ENCODE results near the gene MCHR1.
"Not testable (repeated sequence)": the region's sequence is repeated elsewhere in the genome, so short reads cannot be mapped to it uniquely, and the experiment has no call there.

MCHR1 gene

DNA sequence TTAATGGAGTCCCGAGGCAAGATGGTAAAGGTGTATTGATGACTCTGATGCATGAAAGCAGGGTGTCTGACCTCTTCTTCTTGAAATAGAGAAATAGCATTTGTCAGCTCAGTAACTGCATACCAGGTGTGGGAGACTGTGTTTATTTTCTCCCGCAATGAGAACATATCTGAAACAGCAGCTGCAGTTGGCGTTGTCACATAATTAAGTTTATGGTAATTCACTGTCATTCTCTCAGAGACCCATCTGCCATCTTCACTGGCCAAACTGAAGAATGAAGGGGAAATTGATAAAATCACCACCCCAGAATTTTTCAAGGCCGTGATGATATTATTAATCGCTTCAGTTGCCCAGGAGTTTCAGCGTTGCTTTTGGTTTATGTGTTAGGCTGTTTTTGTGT lies 20.1 kb upstream of the MCHR1 start:
- DNase-seq = no peak

DNA sequence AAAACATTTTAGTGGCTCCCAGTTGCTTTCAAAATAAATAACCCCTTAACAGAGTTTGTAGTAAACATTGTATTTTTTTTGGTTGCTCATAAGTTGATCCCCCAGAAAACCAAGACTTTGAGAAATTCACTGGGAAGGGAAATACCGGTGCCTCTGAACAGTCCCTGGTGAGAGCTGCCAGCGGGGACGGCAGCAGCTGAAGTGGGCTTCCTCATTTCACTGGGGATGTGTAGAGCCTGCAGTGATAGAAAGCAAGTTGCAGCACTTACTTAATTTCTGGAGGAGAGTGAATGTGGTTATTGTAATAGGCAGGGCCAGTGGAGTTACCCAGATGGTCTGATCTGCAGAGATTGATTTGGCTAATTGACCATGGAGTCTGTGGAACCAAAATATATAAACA lies 18.6 kb upstream of the MCHR1 start:
- DNase-seq = no peak

DNA sequence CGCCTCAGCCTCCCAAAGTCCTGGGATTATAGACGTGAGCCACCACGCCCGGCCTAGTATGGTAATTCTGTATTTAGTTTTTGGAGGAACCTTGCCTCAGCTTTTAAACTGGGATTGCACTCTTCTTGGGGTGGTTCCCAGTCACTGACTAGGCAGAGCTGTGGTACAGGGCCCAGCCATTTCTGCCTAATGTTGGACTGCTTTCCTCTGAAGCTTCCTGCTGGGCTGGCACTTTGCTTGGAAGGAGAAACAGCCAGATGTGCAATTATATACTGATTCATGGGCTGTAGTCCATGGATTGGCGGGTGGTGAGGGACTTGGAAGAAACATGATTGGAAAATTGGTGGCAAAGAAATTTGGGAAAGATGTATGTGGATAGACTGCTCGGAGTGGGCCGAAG lies 17.6 kb upstream of the MCHR1 start:
- no peak for DNase-seq

DNA sequence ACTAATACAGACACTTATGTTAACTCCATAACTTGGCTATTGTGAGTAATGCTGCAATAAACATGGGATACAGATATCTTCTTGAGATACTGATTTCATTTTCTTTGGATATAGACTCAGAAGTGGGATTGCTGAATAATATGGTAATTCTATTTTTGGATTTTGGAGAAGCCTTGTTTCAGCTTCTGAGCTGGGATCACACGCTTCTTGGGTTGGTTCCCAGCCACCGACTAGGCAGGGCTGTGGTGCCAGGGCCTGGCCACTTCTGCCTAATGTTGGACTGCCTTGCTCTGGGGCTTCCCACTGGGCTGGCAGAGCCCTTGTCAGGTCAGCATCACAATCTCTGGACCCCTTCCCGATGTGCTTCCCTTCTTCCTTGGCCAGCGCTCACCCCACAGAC lies 14.0 kb upstream of the MCHR1 start:
- no peak for DNase-seq

DNA sequence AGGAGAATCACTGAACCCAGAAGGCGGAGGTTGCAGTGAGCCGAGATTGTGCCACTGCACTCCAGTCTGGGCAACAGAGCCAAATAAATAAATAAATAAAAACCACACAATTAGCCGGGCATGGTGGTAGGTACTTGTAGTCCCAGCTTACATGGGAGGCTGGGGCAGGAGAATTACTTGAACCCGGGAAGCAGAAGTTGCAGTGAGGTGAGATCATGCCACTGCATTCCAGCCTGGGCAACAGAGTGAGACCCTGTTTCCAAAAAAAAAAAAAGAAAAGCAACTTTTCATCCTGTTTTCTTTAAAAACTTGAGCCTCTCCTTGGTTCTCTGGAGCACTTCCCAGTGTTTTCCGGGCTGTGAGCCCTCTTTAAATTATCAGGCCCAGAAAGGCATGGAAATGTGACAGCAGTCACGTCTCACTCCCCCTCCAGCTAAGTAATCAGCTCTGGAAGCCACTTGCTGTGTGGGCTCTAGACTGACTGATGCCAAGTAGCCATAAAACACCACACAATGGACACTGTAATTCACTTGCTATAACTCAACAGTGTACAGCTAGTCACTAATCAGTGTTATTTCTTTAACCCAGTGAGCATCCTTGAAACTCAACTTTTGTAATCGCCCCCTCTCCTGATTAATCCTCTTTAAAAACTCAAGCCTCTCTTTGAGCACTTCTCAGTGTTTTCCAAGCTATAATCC lies 13.0 kb upstream of the MCHR1 start:
- DNase-seq = no peak

DNA sequence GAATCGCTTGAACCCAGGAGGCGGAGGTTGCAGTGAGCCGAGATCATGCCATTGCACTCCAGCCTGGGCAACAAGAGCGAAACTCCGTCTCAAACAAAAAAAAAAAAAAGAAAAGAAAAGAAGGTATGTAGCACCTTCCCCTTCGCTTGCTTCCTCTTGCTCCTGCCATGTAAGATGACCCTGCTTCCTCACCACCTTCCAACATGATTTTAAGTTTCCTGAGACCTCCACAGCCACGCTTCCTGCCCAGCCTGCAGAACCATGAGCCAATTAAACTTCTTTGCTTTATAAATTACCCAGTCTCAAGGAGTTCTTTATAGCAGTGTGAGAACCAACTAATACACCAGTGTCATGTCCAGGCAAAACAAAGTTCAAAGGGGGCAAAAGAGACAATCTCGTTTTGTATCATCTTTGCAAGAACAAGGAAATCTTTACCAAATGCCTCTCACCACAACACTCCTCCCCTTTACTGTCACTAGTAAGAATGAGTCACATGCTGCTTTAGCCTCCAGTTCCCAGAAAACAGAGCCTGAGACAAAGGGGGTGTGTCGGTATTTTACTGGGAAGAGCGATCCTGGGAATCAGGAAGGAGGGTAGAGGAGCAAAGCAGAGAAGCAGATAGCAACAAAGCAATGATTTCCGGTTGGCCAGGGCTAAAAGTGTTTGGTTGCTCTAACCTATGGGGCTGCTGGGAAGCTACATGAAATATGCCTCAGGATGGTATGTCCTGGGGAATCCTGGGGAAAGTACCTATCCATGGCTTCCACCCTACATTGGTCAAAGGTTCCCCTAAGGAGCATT lies 10.5 kb upstream of the MCHR1 start:
- no peak for DNase-seq

DNA sequence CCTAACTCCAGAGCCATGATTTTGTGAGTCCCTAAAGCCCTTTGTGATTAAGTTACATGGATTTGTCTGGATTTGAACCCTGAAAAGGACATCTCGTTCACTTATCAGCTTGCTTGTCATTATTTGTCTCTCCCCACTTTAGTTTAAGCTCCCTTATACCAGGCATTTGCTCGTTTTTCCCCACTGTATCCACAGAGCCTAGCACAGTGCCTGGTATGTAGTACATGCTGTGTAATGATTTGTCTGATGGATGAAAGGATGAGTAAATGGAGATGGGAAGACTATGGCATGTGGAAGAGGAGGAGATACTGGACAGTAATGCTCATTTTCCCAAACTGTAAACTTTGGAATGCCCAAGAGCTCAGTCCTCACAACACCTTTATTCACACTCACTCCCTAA lies 9.2 kb upstream of the MCHR1 start:
- no peak for DNase-seq

DNA sequence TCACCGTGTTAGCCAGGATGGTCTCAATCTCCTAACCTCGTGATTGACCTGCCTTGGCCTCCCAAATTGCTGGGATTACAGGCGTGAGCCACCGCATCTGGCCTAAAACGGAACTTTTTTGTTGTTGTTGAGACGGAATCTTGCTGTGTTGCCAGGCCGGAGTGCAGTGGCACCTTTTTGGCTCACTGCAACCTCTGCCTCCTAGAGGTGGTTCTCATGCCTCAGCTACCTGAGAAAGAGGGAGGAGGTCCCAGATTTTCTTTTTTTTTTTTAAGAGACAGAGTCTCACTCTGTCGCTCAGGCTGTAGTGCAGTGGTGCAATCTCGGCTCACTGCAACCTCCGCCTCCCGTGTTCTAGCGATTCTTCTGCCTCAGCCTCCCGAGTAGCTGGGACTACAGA lies 7.9 kb upstream of the MCHR1 start:
- DNase-seq = no peak

DNA sequence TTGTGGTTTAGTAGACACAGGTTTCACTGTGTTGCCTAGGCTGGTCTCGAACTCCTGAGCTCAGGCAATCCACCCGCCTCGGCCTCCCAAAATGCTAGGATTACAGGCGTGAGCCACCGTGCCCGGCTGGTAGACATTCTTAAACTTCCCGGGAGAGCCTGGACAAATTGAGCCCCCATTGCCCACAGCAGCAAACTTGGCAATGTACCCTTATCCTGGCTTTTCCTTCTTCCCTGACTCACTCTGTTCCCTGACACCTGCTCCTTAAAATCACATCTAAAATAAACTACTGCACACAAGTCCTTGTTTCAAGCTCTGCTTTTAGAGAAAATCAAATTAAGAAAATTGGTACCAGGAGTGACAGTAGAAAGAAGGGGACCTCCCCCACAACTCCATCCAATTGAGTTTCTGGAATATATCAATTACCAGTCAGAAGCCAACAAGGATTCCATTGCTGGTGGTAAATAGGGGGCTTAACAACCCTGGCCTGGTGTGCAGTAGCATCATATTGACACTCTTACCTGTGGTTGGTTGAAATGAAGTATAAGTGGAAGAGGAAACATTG lies 7.4 kb upstream of the MCHR1 start:
- DNase-seq = no peak

DNA sequence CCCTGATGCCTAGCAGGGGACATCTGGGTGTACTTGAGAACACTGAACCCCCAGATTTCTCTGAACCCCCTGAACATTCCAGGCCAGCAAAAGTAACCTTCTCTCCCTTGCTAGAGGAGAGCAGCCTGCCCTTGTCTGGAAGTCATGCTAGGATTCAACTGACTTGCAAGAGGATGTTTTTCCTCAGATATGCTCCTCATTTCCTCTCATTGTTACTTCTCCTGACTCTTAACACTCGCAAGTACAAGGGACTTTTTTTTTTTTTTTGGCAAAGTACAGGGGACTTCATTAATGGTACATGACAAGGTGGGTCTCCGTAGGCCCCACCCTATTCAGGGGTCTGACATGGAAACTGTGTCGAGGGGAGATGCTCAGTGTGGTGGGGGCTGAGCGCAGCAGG lies 6.3 kb upstream of the MCHR1 start:
- no peak for DNase-seq

DNA sequence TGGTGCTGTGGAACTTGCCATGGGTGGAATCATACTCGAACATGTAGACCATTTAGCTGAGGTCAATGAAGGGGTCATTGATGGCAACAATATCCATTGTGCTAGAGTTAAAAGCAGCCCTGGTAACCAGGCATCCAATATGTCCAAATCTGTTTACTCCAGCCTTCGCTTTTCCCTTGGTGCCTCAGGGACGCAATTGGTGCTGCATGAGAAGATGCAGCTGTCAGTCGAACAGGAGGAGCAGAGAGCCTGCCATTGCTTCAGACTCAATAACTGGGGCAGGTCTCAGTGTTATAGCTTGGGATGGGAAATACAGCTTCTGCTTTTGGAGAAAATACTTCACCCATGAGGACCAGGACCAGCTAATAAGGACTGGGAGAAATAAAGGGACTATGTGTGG lies 5.0 kb upstream of the MCHR1 start:
- no peak for DNase-seq

DNA sequence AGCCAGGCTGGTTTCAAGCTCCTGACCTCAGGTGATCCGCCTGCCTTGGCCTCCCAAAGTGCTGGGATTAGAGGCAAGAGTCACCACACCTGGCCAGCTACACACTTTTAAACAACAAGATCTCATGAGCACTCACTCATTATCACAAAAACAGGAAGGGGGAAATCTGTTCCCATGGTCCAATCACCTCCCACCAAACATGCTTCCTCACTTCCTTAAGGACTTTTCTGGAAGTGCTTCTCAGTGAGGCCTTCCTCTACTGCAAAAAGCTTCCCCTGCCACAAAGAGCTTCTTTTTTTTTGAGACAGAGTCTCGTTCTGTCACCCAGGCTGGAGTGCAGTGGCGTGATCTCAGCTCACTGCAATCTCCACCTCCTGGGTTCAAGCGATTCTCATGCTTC lies 3.1 kb upstream of the MCHR1 start:
- DNase-seq = not testable (repeated sequence)

DNA sequence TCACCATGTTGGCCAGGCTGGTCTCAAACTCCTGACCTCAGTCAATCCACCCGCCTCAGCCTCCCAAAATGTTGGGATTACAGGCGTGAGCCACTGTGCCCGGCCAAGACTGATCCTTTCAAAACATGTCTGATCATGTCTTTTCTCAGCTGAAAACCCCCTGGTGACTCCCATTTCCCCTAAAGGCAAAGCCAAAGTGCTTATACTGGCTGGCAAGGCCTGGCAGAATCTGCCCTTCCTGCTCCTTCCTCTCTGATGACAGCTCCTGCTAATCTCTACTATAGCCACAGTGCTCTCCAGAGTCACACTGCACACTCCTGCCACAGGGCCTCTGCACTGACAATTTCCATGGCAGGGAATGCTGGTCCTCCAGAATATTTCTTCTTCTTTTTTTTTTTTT lies 2.6 kb upstream of the MCHR1 start:
- no peak for DNase-seq

DNA sequence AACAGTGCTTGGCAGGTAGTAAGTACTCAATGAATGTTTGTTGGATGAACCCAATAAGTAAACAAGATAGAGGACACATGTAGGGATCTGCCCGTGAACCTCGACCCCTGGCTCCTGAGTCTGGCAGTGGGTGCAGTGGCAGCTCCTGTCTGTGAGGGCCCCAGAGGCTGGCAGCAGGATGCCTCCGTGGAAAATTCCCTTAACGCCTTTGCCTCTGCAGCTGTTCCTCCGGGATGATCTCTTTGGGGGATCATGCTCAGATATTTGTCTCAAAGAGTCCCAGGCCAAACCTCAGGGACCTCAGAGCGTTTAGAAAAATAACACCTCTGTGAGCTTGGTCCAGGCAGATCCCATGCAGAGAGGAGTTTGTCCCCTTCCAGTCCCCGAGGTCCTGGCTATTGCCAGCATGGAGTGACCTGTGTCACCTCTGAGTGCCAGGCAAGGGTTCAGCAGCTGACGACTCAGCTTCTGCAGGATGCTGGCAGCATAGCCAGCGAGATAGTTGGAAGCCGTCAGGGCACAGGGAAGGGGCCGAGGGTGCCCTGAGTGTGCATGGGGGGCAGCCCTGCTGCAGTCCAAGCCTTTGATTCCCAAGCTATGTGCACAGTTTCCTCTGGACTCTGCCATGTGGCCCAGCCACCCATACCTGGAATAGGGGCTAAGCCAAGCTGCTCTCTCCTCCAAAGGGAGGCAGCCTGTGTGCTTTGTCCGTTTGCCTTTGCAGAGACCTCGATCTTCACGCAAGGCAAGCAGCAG lies 613 bp upstream of the MCHR1 start:
- DNase-seq = no peak

DNA sequence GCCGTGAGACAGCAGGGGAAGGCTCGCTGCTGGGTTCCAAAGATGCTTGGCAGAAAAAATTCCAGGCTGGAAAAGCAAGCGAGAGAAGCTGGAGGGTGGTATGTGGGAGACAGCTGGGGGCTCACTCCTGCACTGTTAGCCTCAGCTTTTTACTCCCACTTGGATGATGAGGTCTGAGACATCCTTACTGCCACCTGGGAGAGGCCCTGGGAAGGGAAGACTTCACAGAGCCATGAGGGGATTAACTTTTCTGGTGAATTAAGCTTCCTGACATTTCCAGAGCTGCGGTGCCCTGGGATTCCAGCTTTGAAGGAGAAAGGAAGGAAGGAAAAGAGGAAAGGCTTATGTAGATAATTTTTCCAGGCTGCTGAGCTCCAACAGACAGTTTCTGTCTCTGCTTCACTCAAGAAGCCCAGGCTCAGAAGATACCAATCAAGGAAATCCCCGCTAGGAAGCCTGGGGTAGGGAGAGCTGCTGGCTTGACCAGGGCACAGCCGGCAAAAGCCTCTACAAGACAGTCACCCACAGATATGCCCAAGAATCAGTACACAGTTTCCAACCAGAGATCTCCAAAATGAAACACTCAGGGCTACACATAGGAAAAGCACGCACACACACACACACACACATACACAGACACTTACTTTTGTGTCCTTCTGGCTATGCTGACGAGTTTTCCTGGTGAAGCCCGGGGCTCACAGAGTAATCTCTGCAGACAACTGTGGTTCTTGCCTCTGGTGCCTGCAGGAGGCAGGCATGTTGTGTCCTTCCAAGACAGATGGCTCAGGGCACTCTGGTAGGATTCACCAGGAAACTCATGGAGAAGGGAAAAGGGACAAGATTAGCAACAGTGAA lies 907 bp downstream of the MCHR1 start:
- DNase-seq = no peak

DNA sequence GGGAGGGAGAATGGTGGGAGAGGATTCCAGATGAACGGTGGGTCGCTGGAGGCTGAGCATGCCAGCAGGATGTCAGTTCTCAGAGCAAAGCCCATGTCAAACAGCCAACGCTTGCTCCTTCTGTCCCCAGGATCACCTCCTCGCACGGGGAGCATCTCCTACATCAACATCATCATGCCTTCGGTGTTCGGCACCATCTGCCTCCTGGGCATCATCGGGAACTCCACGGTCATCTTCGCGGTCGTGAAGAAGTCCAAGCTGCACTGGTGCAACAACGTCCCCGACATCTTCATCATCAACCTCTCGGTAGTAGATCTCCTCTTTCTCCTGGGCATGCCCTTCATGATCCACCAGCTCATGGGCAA lies 1.5 kb downstream of the MCHR1 start:
- no peak for DNase-seq

DNA sequence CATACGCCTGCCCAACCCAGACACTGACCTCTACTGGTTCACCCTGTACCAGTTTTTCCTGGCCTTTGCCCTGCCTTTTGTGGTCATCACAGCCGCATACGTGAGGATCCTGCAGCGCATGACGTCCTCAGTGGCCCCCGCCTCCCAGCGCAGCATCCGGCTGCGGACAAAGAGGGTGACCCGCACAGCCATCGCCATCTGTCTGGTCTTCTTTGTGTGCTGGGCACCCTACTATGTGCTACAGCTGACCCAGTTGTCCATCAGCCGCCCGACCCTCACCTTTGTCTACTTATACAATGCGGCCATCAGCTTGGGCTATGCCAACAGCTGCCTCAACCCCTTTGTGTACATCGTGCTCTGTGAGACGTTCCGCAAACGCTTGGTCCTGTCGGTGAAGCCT lies 2.2 kb downstream of the MCHR1 start:
- DNase-seq = no peak

DNA sequence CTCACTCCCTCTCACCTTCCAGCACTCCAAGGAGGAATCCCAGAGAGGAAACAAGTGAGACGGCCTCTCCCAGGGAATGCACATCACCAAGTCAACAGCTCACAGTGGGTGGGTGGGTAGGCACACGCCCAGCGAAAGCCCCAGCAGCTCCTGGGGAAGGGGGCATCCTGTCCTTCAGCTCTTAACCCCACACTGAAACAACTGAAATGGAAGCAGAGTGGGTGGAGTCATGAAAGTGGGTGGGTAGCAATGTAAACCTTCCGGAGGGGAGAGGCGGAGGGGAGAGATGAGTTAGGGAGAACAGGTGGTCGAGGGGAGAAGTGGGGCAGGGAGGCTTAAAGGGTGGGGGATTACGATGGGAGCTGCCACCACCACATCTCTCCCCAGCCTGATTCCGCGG lies 5.4 kb downstream of the MCHR1 start:
- no peak for DNase-seq

DNA sequence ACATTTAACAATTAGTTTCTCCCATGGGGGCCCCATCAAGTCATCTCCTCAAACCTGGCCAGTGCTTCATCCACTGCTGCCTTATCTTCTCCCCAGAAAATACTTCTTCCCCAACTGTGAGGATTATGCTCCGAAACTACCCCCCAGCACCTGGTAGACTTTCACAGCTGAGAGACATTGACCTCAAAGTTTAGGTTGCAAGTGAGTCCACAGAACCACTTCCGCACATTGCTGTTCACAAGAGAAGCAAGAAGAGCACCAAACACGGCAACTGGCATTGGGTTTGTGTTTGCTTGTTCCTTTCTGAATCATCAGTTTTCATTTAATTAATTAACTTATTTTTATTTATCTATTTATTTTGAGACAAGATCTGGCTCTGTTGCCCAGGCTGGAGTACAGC lies 6.1 kb downstream of the MCHR1 start:
- no peak for DNase-seq

DNA sequence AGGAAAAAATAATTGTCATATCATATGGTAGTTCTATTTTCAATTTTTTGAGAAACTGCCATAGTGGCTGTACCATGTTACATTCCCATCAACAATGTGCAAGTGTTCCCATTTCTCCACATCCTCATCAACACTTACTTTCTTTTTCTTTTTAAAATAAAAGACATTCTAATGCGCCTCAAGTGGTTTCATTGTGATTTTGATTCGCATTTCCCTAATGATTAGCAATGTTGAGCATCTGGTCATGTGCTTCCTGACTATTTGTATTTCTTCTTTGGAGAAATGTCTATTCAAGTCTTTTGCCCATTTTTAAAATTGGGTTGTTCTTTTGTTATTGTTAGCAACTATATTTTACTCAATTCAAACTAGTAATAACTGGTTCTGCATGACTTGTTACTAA lies 8.4 kb downstream of the MCHR1 start:
- no peak for DNase-seq

DNA sequence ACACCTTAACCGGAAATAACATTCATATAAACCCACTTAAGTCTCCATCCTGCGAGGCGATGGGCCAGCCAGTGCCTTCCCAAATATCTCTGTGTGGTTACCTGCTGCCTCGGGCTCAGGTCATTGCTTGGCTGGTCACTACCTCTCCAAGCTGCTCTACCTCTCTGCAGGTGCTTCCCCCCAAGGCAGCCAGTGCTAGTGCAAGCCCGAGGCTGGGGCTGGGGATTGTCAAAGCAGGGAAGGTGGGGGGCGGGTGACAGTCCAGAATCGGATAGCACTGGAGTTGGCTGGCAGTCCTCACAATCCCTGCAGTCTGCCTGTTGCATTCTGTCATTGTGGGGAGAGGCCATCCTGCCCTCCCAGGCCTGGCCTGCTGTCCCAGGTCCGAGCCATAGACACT lies 11.1 kb downstream of the MCHR1 start:
- DNase-seq = no peak

DNA sequence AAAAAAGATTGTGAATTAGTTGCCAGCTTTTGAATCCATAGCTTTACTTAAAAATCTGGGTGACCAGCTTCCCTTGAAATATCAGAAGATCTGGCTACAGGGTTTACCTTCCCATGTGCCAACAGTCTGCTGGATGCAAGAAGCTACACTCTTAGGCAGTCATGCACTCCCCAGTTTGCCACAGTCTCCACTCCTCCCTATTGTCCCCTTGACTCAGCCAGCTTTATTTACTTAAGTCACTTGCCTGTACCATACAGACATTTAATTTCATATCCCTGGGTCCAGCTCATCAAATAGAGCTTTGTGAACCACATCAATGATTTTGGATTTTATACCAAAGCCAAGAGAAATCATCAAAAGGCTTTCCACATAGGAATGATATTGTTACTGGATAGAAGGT lies 12.2 kb downstream of the MCHR1 start:
- DNase-seq = no peak

DNA sequence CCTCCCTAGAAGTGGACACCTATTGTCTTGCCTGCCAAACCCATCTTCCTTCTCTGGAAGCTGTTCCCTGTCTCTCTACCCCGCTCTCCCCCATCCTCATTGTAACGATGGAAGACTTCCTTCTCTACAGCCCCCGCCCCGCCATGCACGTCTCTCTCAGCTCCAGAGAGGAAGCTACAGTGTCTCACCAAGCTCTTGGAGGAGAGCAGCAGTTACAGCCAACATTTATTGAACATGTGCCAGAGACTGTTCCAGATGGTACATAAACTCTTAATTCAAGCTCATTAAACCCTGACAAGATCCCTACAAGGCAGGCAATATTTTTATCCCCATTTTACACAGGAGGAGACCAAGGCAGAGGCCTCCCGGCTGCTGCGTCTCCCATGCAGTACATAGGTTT lies 15.1 kb downstream of the MCHR1 start:
- DNase-seq = no peak

All from effector CD8-positive, alpha-beta T cell (primary cell).